Neural crest cell (in vitro differentiated cells): ENCODE data around the gene DHFR2. TPM values are rescaled to one million over a fixed set of nuclear protein-coding genes. Genes with fewer than 3 reads are reported as not detected.

Experiments used
- DNase-seq: peaks from one replicate; pipeline ENCODE4 v3.0.0; 2021; ENCODE audit warnings: low read depth, mixed read lengths, low spot score
- H3K27ac Mint-ChIP-seq: one replicate; pipeline ENCODE4 v1.8.0; 2021; ENCODE audit warnings: mild to moderate bottlenecking, mixed read lengths; ENCODE audit not compliant: unreplicated experiment
- H3K27me3 Mint-ChIP-seq: 2 replicates; pipeline ENCODE4 v1.8.0; 2021; ENCODE audit warnings: low read depth, mild to moderate bottlenecking, mixed read lengths
- H3K36me3 Mint-ChIP-seq: 2 replicates; pipeline ENCODE4 v1.8.0; 2021; ENCODE audit warnings: low read depth, mild to moderate bottlenecking, mixed read lengths
- H3K4me1 Mint-ChIP-seq: 2 replicates; pipeline ENCODE4 v1.8.0; 2021; ENCODE audit warnings: mixed read lengths
- H3K4me3 Mint-ChIP-seq: one replicate; pipeline ENCODE4 v1.8.0; 2021; ENCODE audit warnings: mild to moderate bottlenecking, mixed read lengths
- H3K9me3 Mint-ChIP-seq: 2 replicates; pipeline ENCODE4 v1.8.0; 2021; ENCODE audit warnings: mixed read lengths
- CTCF ChIP-seq: fragments of 200-600 bp; sonication (generic); conservative IDR thresholded peaks from 2 replicates; pipeline ENCODE4 v1.5.0; 2021; ENCODE audit warnings: antibody characterized with exemption, mild to moderate bottlenecking
- total RNA-seq: library from RNA; stranded (reverse); gene quantifications from 2 replicates; pipeline ENCODE4 v1.2.1, GENCODE V29; 2021

The DHFR2 gene
- total RNA-seq, 1 donor from 2014 or later, result 5.2 TPM

- no peak overlapping the region for H3K27ac Mint-ChIP-seq
- DNase-seq, result no peak
- H3K4me1 Mint-ChIP-seq, result no peaks in the 10 kb centered on the region
- H3K27me3 Mint-ChIP-seq, result no peaks in the 10 kb centered on the region
- H3K9me3 Mint-ChIP-seq, result no peaks in the 10 kb centered on the region
- TF ChIP-seq CTCF, result no peak
- H3K36me3 Mint-ChIP-seq, result peaks cover 19% of the 10 kb centered on the region
- H3K4me3 Mint-ChIP-seq, result no peak overlapping the region
These were observed 19.4 kb downstream of the DHFR2 start for GRCh38 chr3:94043285-94043684.

- H3K4me1 Mint-ChIP-seq, result no peaks in the 10 kb centered on the region
- peak; percentile 61 for TF ChIP-seq CTCF
- DNase-seq, result no peak
- H3K36me3 Mint-ChIP-seq, result peaks cover 15% of the 10 kb centered on the region
- no peaks in the 10 kb centered on the region for H3K27me3 Mint-ChIP-seq
- peaks cover 3% of the 10 kb centered on the region for H3K9me3 Mint-ChIP-seq
- H3K27ac Mint-ChIP-seq, result no peak overlapping the region
- H3K4me3 Mint-ChIP-seq, result no peak overlapping the region
These were observed 25.7 kb downstream of the DHFR2 start for GRCh38 chr3:94036909-94037507.

- no peak within 1 kb of the TSS for H3K4me3 Mint-ChIP-seq
- peaks cover 6% of the 10 kb centered on the region for H3K9me3 Mint-ChIP-seq
- no peaks in the 10 kb centered on the region for H3K4me1 Mint-ChIP-seq
- TF ChIP-seq CTCF, result no peak
- no peaks in the 10 kb centered on the region for H3K27me3 Mint-ChIP-seq
- peaks cover 13% of the 10 kb centered on the region for H3K36me3 Mint-ChIP-seq
- DNase-seq, result no peak
- no peak within 1 kb of the TSS for H3K27ac Mint-ChIP-seq
These were observed 34.5 kb downstream of the DHFR2 start, which contains the start of gene STX19 for GRCh38 chr3:94028093-94028837. STX19 (minus strand) TSS chr3:94028597; CDS start chr3:94015269, 13,328 bp downstream.

GRCh38 chr3:94026623-94027022 is 36.1 kb downstream of the DHFR2 start:
- no peaks in the 10 kb centered on the region for H3K27me3 Mint-ChIP-seq

GRCh38 chr3:94024385-94024784 is 38.3 kb downstream of the DHFR2 start:
- no peak overlapping the region for H3K4me3 Mint-ChIP-seq
- H3K36me3 Mint-ChIP-seq, result peaks cover 5% of the 10 kb centered on the region
- H3K27ac Mint-ChIP-seq, result no peak overlapping the region
- no peaks in the 10 kb centered on the region for H3K4me1 Mint-ChIP-seq
- no peaks in the 10 kb centered on the region for H3K27me3 Mint-ChIP-seq
- DNase-seq, result no peak
- TF ChIP-seq CTCF, result no peak
- no peaks in the 10 kb centered on the region for H3K9me3 Mint-ChIP-seq

More at GRCh38 chr3:94026623-94027022, 36.1 kb downstream of the DHFR2 start:
- Mint-ChIP-seq H3K36me3 (peaks cover 7% of the 10 kb centered on the region), H3K4me1 (no peaks in the 10 kb centered on the region), H3K9me3 (no peaks in the 10 kb centered on the region), H3K27ac (no peak overlapping the region), H3K4me3 (no peak overlapping the region)
- DNase-seq, result no peak
- no peak for TF ChIP-seq CTCF
